Right lobe of liver (tissue), 4 donors: ENCODE data around the gene FADD.

Source experiments
- POLR2A ChIP-seq: fragments of 450-650 bp; IDR thresholded peaks from one replicate; pipeline ENCODE4 v1.6.1; 2017; ENCODE audit warnings: antibody characterized with exemption, mild to moderate bottlenecking
- TF ChIP-seq, protein P1 (sequence below), 4 donors: fragments of 200-600 bp in 3 of 4; fragments of 450-650 bp in 1 of 4; IDR thresholded peaks; one replicate each; pipeline versions ENCODE4 v1.5.1 to v1.8.0; 2016 to 2022; ENCODE audit warnings: antibody characterized with exemption in 4 of 4, mild to moderate bottlenecking in 2 of 4
- donor health status: DM: no; HTN: no; CAD: no.
- donor health status: DM: no; HTN: no; CAD: no.
- donor health status: DM: no; HTN: yes; CAD: no.

DNA sequence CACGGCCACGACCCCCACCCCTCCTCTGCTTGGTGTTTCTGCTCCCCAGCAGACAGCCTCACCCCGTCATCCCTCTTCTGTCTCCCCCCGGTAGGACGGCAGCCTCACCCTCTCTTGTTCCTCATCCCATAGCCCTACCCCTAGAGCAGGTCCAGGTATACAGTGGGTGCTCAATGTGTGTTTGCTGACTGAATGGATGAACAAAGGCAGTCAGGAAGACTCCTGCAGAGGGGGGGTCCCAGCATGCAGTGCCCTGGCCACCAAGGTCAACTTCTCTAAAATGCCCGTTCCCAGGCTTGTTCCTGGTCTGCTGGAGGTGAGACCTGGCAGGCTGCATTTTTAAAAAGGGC lies 34.7 kb upstream of the FADD start:
- TF ChIP-seq, protein P1, sequence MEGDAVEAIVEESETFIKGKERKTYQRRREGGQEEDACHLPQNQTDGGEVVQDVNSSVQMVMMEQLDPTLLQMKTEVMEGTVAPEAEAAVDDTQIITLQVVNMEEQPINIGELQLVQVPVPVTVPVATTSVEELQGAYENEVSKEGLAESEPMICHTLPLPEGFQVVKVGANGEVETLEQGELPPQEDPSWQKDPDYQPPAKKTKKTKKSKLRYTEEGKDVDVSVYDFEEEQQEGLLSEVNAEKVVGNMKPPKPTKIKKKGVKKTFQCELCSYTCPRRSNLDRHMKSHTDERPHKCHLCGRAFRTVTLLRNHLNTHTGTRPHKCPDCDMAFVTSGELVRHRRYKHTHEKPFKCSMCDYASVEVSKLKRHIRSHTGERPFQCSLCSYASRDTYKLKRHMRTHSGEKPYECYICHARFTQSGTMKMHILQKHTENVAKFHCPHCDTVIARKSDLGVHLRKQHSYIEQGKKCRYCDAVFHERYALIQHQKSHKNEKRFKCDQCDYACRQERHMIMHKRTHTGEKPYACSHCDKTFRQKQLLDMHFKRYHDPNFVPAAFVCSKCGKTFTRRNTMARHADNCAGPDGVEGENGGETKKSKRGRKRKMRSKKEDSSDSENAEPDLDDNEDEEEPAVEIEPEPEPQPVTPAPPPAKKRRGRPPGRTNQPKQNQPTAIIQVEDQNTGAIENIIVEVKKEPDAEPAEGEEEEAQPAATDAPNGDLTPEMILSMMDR (IDR thresholded peaks at IDR 0.05), result no peak
- no peak for TF ChIP-seq POLR2A
